Vagina (tissue), 2 donors: ENCODE data around the gene ARHGAP24. TPM values are rescaled to one million over a fixed set of nuclear protein-coding genes. Genes with fewer than 3 reads are reported as not detected.

Source experiments
- DNase-seq, 2 donors: peaks; one replicate each; pipeline ENCODE4 v3.0.0-alpha.2; 2017; ENCODE audit errors: extremely low spot score in 2 of 2
- H3K27ac ChIP-seq: fragments of 200-600 bp; sonication (generic); one replicate; pipeline ENCODE4 v1.5.1; 2019
- H3K27me3 ChIP-seq: fragments of 200-600 bp; sonication (generic); one replicate; pipeline ENCODE4 v1.5.1; 2019
- H3K36me3 ChIP-seq, 2 donors: fragments of 200-600 bp; sonication (generic); one replicate each; pipeline ENCODE4 v1.5.1; 2017 to 2019
- H3K4me1 ChIP-seq: fragments of 200-600 bp; sonication (generic); one replicate; pipeline ENCODE4 v1.5.1; 2019
- H3K4me3 ChIP-seq, 2 donors: fragments of 200-600 bp; sonication (generic); 1 replicate in 1 of 2; 2 replicates in 1 of 2; pipeline ENCODE4 v1.5.1; 2016 to 2019
- H3K9me3 ChIP-seq: fragments of 200-600 bp; sonication (generic); one replicate; pipeline ENCODE4 v1.5.1; 2019
- POLR2A ChIP-seq, 2 donors: fragments of 450-650 bp; IDR thresholded peaks; one replicate each; pipeline ENCODE4 v1.6.1; 2017; ENCODE audit warnings: antibody characterized with exemption in 2 of 2, mild to moderate bottlenecking in 2 of 2, moderate library complexity in 2 of 2
- POLR2AphosphoS5 ChIP-seq, 2 donors: sonication (generic); formaldehyde crosslinking; IDR thresholded peaks; one replicate each; pipeline ENCODE4 v1.9.0; 2017; ENCODE audit warnings: antibody characterized with exemption in 2 of 2, mild to moderate bottlenecking in 2 of 2, low read depth in 1 of 2; ENCODE audit not compliant: insufficient read depth in 1 of 2
- intact Hi-C: fragments of 100-400 bp; cut with DNase I; formaldehyde crosslinking; loops from one replicate; pipeline ENCODE4 v1.15.1; 2023
- total RNA-seq: library from RNA; depleted of rRNA; stranded (reverse); fragments of >200 nt; gene quantifications from one replicate; pipeline ENCODE4 v1.2.3, GENCODE V29; 2016
- TF ChIP-seq, protein P1 (sequence below), 3 experiments: fragments of 450-650 bp in 2 of 3; fragments of 200-600 bp in 1 of 3; sonication (generic) in 1 of 3; IDR thresholded peaks; one replicate each; pipeline ENCODE4 v1.5.1; 2017 to 2019; ENCODE audit warnings: antibody characterized with exemption in 3 of 3, mild to moderate bottlenecking in 2 of 3, moderate library complexity in 2 of 3

Gene ARHGAP24
- total RNA-seq, 1 donor from 2014 or later: 40.0 TPM

DNA sequence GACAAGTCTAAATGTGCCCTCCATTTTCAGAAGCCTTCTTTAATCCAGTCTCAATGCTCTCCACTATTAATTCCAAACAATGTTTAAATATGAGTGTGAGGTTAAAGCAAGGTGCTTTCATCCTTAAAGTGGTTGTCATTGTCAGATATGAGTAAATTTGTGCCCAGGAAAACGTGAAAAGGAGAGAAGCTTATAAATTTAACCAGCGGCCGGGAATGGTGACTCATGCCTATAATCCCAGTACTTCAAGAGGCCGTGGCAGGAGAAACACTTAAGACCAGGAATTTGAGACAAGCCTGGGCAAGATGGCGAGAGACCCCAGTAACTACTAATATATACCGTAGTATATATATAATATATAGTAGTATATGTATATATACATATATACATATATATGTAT lies 270.0 kb downstream of the ARHGAP24 start:
- intact Hi-C loops: loop anchor here (10.0 kb wide), 1 partner anchor 600 kb away; no protein-coding TSS in a partner anchor
- H3K27me3 ChIP-seq: no peaks in the 10 kb centered on the region
- no peak overlapping the region for H3K4me3 ChIP-seq
- peak overlapping the region; percentile 18 for H3K27ac ChIP-seq
- peaks cover 31% of the 10 kb centered on the region for H3K4me1 ChIP-seq
- H3K9me3 ChIP-seq: no peaks in the 10 kb centered on the region
- TF ChIP-seq POLR2AphosphoS5 (IDR thresholded peaks at IDR 0.05; ENCODE audit: insufficient read depth in 1 of 2, low read depth in 1 of 2) (no peak), POLR2A (IDR thresholded peaks at IDR 0.05) (no peak)
- TF ChIP-seq, protein P1, sequence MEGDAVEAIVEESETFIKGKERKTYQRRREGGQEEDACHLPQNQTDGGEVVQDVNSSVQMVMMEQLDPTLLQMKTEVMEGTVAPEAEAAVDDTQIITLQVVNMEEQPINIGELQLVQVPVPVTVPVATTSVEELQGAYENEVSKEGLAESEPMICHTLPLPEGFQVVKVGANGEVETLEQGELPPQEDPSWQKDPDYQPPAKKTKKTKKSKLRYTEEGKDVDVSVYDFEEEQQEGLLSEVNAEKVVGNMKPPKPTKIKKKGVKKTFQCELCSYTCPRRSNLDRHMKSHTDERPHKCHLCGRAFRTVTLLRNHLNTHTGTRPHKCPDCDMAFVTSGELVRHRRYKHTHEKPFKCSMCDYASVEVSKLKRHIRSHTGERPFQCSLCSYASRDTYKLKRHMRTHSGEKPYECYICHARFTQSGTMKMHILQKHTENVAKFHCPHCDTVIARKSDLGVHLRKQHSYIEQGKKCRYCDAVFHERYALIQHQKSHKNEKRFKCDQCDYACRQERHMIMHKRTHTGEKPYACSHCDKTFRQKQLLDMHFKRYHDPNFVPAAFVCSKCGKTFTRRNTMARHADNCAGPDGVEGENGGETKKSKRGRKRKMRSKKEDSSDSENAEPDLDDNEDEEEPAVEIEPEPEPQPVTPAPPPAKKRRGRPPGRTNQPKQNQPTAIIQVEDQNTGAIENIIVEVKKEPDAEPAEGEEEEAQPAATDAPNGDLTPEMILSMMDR (IDR thresholded peaks at IDR 0.05): no peak
- DNase-seq: no peak
- H3K36me3 ChIP-seq: no peaks in the 10 kb centered on the region

DNA sequence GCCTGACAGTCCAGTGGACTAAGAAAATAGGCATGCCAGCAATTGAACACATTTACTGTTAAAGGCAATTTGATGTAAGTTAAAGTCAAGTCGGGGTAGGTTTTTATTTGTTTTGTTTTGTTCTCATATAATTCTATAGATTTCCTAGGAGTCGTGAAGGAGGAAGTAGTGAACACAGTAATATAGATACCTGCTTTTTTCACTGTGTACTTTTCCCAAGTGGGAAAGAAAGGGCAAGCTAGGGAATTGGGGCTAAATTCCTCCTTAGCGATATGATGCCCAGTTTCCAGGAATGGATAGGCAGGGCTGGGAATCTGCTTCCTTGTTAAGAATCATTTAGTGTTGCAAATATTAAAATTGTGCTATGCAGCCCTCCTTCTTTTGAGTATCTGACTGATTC lies 271.0 kb downstream of the ARHGAP24 start:
- Histone ChIP-seq H3K36me3 (no peaks in the 10 kb centered on the region), H3K27ac (no peak overlapping the region), H3K4me1 (peaks cover 31% of the 10 kb centered on the region), H3K4me3 (no peak overlapping the region), H3K27me3 (no peaks in the 10 kb centered on the region), H3K9me3 (no peaks in the 10 kb centered on the region)
- DNase-seq: no peak
- TF ChIP-seq, protein P1 (IDR thresholded peaks at IDR 0.05): no peak
- TF ChIP-seq POLR2AphosphoS5 (IDR thresholded peaks at IDR 0.05; ENCODE audit: insufficient read depth in 1 of 2, low read depth in 1 of 2) (no peak), POLR2A (IDR thresholded peaks at IDR 0.05) (no peak)
- intact Hi-C loops: loop anchor here (10.0 kb wide), 1 partner anchor 601 kb away; no protein-coding TSS in a partner anchor

DNA sequence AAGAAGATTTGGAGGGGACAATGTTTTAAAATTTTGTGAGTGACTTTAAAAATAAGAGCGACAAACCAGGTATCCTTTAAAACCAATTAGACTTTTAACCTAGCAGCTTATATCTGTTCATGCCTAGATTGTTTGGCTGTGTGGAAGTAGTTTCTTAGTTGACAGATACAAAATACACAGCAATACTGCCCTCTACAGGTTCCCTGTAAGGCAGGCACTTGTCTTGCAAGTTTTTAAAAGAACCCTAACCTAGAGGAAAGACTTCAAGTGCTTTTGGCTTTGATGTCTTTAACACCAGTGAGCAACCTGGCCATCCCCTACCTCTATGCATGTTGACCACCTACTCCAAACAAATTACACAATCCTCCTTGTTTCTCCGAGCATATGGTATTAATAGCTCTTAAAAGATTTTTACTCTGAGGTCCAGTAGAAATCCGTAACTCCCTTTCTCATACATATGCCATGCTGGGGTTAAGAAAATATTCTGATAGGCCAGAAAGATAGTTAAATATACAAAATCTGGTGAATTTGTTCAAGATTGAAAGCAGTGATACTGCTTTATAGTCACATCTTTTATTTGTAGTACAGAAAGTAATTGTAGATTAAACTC lies 273.0 kb downstream of the ARHGAP24 start:
- Histone ChIP-seq H3K4me1 (peaks cover 20% of the 10 kb centered on the region), H3K4me3 (no peak overlapping the region), H3K27ac (no peak overlapping the region), H3K36me3 (no peaks in the 10 kb centered on the region), H3K27me3 (no peaks in the 10 kb centered on the region), H3K9me3 (no peaks in the 10 kb centered on the region)
- TF ChIP-seq, protein P1 (IDR thresholded peaks at IDR 0.05): peak; percentile 48 to 74 (median 64)
- no peak for TF ChIP-seq POLR2A (IDR thresholded peaks at IDR 0.05)
- intact Hi-C loops: loop anchor here (10.0 kb wide), 1 partner anchor 603 kb away; no protein-coding TSS in a partner anchor
- no peak for DNase-seq

DNA sequence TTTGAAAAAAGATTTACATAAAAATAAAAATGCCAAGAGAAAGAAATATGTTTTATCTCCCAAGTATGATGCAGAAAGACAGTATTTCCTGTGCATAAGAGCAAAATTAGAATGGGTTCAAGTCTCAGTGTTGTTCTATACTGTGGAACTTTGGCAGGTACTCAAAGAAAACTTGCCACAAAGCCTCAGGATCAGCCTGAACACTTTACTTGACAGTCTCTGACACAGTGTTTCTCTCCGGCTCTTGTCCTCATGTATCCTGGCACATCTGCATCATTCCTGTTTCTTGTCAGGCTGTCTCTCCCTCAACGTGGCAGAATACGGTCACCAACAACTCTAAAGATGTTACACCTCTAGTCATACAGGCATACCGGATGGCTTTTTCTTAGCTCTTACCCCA lies 273.7 kb downstream of the ARHGAP24 start:
- intact Hi-C loops: loop anchor here (10.0 kb wide), 1 partner anchor 604 kb away; no protein-coding TSS in a partner anchor
- Histone ChIP-seq H3K4me3 (no peak overlapping the region), H3K4me1 (peaks cover 20% of the 10 kb centered on the region), H3K27ac (no peak overlapping the region), H3K27me3 (no peaks in the 10 kb centered on the region), H3K9me3 (no peaks in the 10 kb centered on the region), H3K36me3 (no peaks in the 10 kb centered on the region)
- no peak for TF ChIP-seq POLR2A (IDR thresholded peaks at IDR 0.05)
- TF ChIP-seq, protein P1 (IDR thresholded peaks at IDR 0.05): no peak
- TF ChIP-seq POLR2AphosphoS5 (IDR thresholded peaks at IDR 0.05; ENCODE audit: insufficient read depth in 1 of 2, low read depth in 1 of 2): no peak
- no peak for DNase-seq

DNA sequence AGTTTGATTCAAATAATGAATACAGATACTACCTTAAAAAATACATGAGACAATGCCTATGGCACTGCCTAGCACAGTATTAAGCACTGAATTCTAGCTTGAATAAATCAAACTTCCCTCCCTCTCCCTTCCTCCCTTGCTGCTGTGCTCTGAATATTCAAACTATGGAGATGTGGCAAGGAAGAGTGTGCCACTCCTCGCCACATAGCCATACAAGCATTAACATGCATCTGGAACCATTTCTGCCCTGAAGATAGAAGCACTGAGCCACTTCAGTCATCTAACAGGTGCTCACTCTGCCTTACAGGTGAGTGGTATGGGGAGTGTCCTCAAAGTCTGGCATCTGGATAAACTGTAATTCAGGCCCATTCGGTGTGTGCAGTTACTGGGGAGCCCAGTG lies 276.9 kb downstream of the ARHGAP24 start:
- H3K4me1 ChIP-seq: no peaks in the 10 kb centered on the region
- intact Hi-C loops: no loop called here
- TF ChIP-seq POLR2A (IDR thresholded peaks at IDR 0.05): no peak
- TF ChIP-seq, protein P1 (IDR thresholded peaks at IDR 0.05): no peak
- TF ChIP-seq POLR2AphosphoS5 (IDR thresholded peaks at IDR 0.05; ENCODE audit: insufficient read depth in 1 of 2, low read depth in 1 of 2): no peak

More for the DNA sequence above, 276.9 kb downstream of the ARHGAP24 start:
- Histone ChIP-seq H3K9me3 (no peaks in the 10 kb centered on the region), H3K4me3 (no peak overlapping the region), H3K36me3 (no peaks in the 10 kb centered on the region), H3K27ac (no peak overlapping the region), H3K27me3 (no peaks in the 10 kb centered on the region)
- no peak for DNase-seq
